AG04450 (cell line): Measurements from ENCODE around the gene DCST2. TPM values are rescaled to one million over a fixed set of nuclear protein-coding genes. Genes with fewer than 3 reads are reported as not detected.

ENCODE experiments used
- CTCF ChIA-PET: fragments of 300-600, 350-600 bp; formaldehyde crosslinking; extraction: SDS; loops from one replicate; lab custom pipeline; 2022; ENCODE audit warnings: antibody characterized with exemption, inconsistent platforms; lab: Charles Lee
- POLR2A ChIA-PET: fragments of 350-600 bp; formaldehyde crosslinking; extraction: SDS; loops from one replicate; lab custom pipeline; 2021; ENCODE audit warnings: antibody characterized with exemption, inconsistent platforms; lab: Yijun Ruan, JAX
- DNase-seq: peaks from one replicate; pipeline ENCODE4 v3.0.0-alpha.2; 2011; ENCODE audit warnings: low read depth, low spot score
- H3K27ac ChIP-seq: one replicate; pipeline ENCODE4 v1.5.1; 2012; ENCODE audit warnings: low read depth, low read length, control low read depth
- H3K27me3 ChIP-seq: one replicate; pipeline ENCODE4 v1.6.0; 2012; ENCODE audit warnings: low read length; ENCODE audit not compliant: control insufficient read depth, insufficient read depth
- H3K4me3 ChIP-seq: 2 replicates; pipeline ENCODE4 v1.5.1; 2011; ENCODE audit warnings: mild to moderate bottlenecking, low read depth, low read length, control low read depth
- H3K9me3 ChIP-seq: 2 replicates; pipeline ENCODE4 v1.5.1; 2012; ENCODE audit warnings: low read length; ENCODE audit not compliant: control insufficient read depth, insufficient read depth
- polyA plus RNA-seq: library from polyadenylated mRNA; depleted of rRNA; stranded (reverse); fragments of >200 nt; gene quantifications from 2 replicates; pipeline ENCODE4 v1.2.3, GENCODE V29; 2011
- TF ChIP-seq, protein P1 (sequence below): IDR thresholded peaks from 2 replicates; pipeline ENCODE4 v1.5.1; 2011; ENCODE audit warnings: low read depth, low read length, control low read depth, inconsistent platforms

Gene DCST2
- polyA plus RNA-seq, 1 experiment, result 0.07 TPM

GRCh38 chr1:155077758-155078445, 44.3 kb upstream of the DCST2 start:
- TF ChIP-seq, protein P1, sequence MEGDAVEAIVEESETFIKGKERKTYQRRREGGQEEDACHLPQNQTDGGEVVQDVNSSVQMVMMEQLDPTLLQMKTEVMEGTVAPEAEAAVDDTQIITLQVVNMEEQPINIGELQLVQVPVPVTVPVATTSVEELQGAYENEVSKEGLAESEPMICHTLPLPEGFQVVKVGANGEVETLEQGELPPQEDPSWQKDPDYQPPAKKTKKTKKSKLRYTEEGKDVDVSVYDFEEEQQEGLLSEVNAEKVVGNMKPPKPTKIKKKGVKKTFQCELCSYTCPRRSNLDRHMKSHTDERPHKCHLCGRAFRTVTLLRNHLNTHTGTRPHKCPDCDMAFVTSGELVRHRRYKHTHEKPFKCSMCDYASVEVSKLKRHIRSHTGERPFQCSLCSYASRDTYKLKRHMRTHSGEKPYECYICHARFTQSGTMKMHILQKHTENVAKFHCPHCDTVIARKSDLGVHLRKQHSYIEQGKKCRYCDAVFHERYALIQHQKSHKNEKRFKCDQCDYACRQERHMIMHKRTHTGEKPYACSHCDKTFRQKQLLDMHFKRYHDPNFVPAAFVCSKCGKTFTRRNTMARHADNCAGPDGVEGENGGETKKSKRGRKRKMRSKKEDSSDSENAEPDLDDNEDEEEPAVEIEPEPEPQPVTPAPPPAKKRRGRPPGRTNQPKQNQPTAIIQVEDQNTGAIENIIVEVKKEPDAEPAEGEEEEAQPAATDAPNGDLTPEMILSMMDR, result no peak
- H3K4me3 ChIP-seq, result no peak overlapping the region
- no peaks in the 10 kb centered on the region; the same call in 1 of the 2 replicates for H3K9me3 ChIP-seq
- POLR2A ChIA-PET, result interaction anchor here (1.1 to 1.3 kb wide), 2 partner anchors 14 to 95 kb away, joined by 3 to 4 read pairs; partner anchors contain the start of gene KRTCAP2
- CTCF ChIA-PET, result interaction anchor here (0.9 to 2.1 kb wide), 2 partner anchors 14 to 95 kb away, joined by 3 to 10 read pairs; partner anchors contain the start of gene KRTCAP2
- no peak for DNase-seq
- H3K27ac ChIP-seq, result no peak overlapping the region
- peaks cover 60% of the 10 kb centered on the region for H3K27me3 ChIP-seq

DNA sequence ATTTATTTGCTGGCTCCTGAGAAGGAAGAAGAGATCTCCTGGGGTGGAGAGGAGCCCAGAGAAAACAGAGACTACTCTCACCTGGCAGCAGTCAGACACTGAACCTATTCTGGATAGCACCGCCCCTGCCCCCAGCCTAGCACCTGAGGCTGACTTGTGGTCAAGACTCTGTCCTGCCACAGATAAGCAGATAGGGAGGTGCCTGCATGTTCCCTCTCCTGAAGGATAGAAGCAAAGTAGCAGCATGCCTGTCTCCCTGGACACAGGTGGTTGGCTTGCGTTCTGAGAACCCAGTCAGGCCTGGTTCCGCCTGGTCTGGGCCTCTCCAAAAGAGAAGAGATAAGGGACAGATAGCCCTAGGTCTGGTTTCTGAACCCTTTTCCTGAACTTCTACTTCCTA, 43.8 kb upstream of the DCST2 start:
- Histone ChIP-seq H3K4me3 (no peak overlapping the region), H3K27ac (no peak overlapping the region), H3K9me3 (no peaks in the 10 kb centered on the region; the same call in 1 of the 2 replicates), H3K27me3 (peaks cover 54% of the 10 kb centered on the region)
- ChIA-PET POLR2A (no interaction called here), CTCF (interaction anchor here (0.9 to 2.1 kb wide), 2 partner anchors 14 to 26 kb away, joined by 3 to 7 read pairs; partner anchors contain the start of gene ADAM15)
- TF ChIP-seq, protein P1, result no peak
- DNase-seq, result no peak

DNA sequence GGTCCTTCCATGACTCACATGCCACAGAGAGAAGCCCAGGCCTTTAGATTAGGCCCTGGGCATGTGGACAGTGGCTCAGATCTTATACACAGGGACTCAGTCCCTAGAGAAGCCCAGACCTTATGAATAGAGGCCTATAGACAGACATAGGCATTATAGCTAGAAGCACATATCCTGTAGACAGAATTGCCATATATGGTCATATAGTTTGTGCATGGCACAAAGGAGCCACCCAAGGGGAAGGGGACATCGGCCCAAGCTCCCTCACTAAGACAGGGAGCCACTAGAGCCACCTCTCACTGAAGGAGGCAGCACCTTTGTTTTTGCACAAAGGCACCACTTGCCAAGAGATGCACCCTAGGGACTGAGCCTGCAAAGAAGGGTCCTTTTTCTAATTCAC, 42.8 kb upstream of the DCST2 start:
- Histone ChIP-seq H3K27me3 (peaks cover 46% of the 10 kb centered on the region), H3K9me3 (no peaks in the 10 kb centered on the region; the same call in 1 of the 2 replicates), H3K4me3 (no peak overlapping the region), H3K27ac (no peak overlapping the region)
- TF ChIP-seq, protein P1, result no peak
- POLR2A ChIA-PET, result interaction anchor here (1.1 kb wide), 1 partner anchor 340 kb away, joined by 6 read pairs; no protein-coding TSS in a partner anchor
- CTCF ChIA-PET, result interaction anchor here (1.3 to 2.4 kb wide), 3 partner anchors 9 to 97 kb away, joined by 6 to 16 read pairs (median 7); partner anchors contain the start of gene KRTCAP2
- DNase-seq, result no peak

- ChIA-PET POLR2A (no interaction called here), CTCF (interaction anchor here (0.8 to 2.4 kb wide), 5 partner anchors 10 to 97 kb away, joined by 3 to 16 read pairs (median 6); partner anchors contain the start of gene KRTCAP2)
- TF ChIP-seq, protein P1, result no peak
- Histone ChIP-seq H3K27me3 (peaks cover 38% of the 10 kb centered on the region), H3K4me3 (no peak overlapping the region), H3K9me3 (no peaks in the 10 kb centered on the region; the same call in 1 of the 2 replicates), H3K27ac (no peak overlapping the region)
- no peak for DNase-seq
Observed at GRCh38 chr1:155075535-155075934, 42.0 kb upstream of the DCST2 start.
